ENCODE data around the gene BLOC1S1.

The BLOC1S1 gene

DNA sequence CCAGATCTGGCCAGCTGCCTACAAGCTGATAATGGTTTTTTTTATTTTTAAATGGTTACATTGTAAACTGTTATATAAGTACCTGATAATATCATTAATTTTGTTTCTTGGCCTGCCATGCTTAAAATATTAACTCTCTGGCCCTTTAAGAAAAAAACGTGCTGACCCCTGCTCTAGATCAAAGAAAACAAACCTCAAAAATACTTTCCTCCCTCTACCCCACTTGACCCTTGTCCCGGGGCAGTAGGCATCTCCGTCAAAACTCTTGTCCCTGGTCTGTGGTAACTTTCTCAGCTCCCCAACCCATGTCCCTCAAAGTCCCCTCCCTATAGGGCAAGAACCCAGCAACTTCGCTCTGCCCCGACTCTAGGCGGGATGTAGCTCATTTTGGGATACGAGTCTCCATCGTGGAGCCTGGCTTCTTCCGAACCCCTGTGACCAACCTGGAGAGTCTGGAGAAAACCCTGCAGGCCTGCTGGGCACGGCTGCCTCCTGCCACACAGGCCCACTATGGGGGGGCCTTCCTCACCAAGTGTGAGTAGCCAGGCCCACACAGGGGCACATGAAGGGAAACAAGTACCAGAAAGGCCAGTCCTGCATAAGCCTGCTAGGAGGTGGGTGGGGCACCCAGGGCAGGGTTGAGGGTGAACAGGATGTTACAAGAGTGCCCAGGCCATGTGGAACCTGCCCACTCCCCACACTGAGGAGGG, 7.8 kb downstream of the BLOC1S1 start:
- DNase-seq (ENCODE audit: low spot score) (no peak), ATAC-seq (ENCODE audit: low read depth) (no peak)
- peaks cover 10% of the 10 kb centered on the region for H3K4me1 ChIP-seq (ENCODE audit: insufficient read depth, poor library complexity, severe bottlenecking)
- no peak overlapping the region for H3K4me3 ChIP-seq (ENCODE audit: severe bottlenecking)
- H3K9me3 ChIP-seq (ENCODE audit: severe bottlenecking): no peaks in the 10 kb centered on the region
- no peak for TF ChIP-seq CTCF (IDR thresholded peaks at IDR 0.05; ENCODE audit: poor library complexity, severe bottlenecking)
- H3K27ac ChIP-seq (ENCODE audit: poor library complexity, severe bottlenecking): no peak overlapping the region
- H3K36me3 ChIP-seq (ENCODE audit: low read depth): peaks cover 39% of the 10 kb centered on the region
- H3K27me3 ChIP-seq (ENCODE audit: insufficient read depth, poor library complexity, severe bottlenecking): no peaks in the 10 kb centered on the region

DNA sequence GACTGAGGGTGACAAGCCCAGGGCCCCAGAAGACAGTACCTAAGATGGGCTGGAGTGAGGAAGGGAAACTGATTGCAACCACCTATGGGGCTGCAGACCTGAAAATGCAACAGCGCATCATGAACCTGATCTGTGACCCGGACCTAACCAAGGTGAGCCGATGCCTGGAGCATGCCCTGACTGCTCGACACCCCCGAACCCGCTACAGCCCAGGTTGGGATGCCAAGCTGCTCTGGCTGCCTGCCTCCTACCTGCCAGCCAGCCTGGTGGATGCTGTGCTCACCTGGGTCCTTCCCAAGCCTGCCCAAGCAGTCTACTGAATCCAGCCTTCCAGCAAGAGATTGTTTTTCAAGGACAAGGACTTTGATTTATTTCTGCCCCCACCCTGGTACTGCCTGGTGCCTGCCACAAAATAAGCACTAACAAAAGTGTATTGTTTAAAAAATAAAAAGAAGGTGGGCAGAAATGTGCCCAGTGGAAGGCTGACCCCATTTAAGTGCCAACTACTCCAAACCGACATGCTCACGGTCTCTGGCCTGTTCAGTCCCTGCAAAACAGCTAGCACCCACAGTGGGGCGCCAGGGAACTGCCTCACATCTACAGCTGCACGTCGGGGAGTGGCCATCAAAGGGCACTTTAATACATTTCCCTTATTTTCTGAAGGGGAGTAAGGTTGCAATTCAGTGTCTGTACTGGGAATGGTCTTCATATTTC, 8.5 kb downstream of the BLOC1S1 start:
- H3K4me1 ChIP-seq (ENCODE audit: insufficient read depth, poor library complexity, severe bottlenecking): peaks cover 10% of the 10 kb centered on the region
- H3K27ac ChIP-seq (ENCODE audit: poor library complexity, severe bottlenecking): no peak overlapping the region
- peaks cover 39% of the 10 kb centered on the region for H3K36me3 ChIP-seq (ENCODE audit: low read depth)
- ATAC-seq (ENCODE audit: low read depth) (no peak), DNase-seq (ENCODE audit: low spot score) (no peak)
- no peaks in the 10 kb centered on the region for H3K27me3 ChIP-seq (ENCODE audit: insufficient read depth, poor library complexity, severe bottlenecking)
- peak; percentile 55 for TF ChIP-seq CTCF (IDR thresholded peaks at IDR 0.05; ENCODE audit: poor library complexity, severe bottlenecking)
- no peak overlapping the region for H3K4me3 ChIP-seq (ENCODE audit: severe bottlenecking)
- H3K9me3 ChIP-seq (ENCODE audit: severe bottlenecking): no peaks in the 10 kb centered on the region

GRCh38 chr12:55724940-55725309, 9.1 kb downstream of the BLOC1S1 start:
- ATAC-seq (ENCODE audit: low read depth): no peak
- H3K4me3 ChIP-seq (ENCODE audit: severe bottlenecking): no peak overlapping the region
- no peak for DNase-seq (ENCODE audit: low spot score)
- H3K27me3 ChIP-seq (ENCODE audit: insufficient read depth, poor library complexity, severe bottlenecking): no peaks in the 10 kb centered on the region
- H3K4me1 ChIP-seq (ENCODE audit: insufficient read depth, poor library complexity, severe bottlenecking): peaks cover 10% of the 10 kb centered on the region
- H3K27ac ChIP-seq (ENCODE audit: poor library complexity, severe bottlenecking): no peak overlapping the region
- H3K9me3 ChIP-seq (ENCODE audit: severe bottlenecking): no peaks in the 10 kb centered on the region
- peaks cover 39% of the 10 kb centered on the region for H3K36me3 ChIP-seq (ENCODE audit: low read depth)
- TF ChIP-seq CTCF (IDR thresholded peaks at IDR 0.05; ENCODE audit: poor library complexity, severe bottlenecking): peak; percentile 27

DNA sequence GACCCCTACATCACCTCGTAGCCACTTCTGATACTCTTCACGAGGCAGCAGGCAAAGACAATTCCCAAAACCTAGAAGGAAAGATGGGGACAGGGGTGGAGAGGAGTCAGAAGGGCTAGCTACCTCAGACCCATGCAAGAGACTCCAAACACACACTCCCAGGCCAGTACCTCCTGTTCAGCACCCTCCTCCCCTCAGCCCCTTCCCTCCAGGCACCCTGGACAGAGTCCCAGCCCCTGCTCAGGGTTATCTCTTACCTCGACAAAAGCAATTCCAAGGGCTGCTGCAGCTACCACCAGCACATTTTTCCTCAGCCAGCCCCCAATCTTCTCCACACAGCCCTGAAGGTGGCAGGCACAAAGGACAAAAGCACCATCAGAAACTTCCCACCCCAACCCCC, 9.7 kb downstream of the BLOC1S1 start:
- DNase-seq (ENCODE audit: low spot score) (no peak), ATAC-seq (ENCODE audit: low read depth) (no peak)
- Histone ChIP-seq H3K9me3 (ENCODE audit: severe bottlenecking) (no peaks in the 10 kb centered on the region), H3K27me3 (ENCODE audit: insufficient read depth, poor library complexity, severe bottlenecking) (no peaks in the 10 kb centered on the region), H3K27ac (ENCODE audit: poor library complexity, severe bottlenecking) (peak overlapping the region; percentile 95), H3K36me3 (ENCODE audit: low read depth) (peaks cover 39% of the 10 kb centered on the region), H3K4me1 (ENCODE audit: insufficient read depth, poor library complexity, severe bottlenecking) (peaks cover 10% of the 10 kb centered on the region), H3K4me3 (ENCODE audit: severe bottlenecking) (no peak overlapping the region)
- TF ChIP-seq CTCF (IDR thresholded peaks at IDR 0.05; ENCODE audit: poor library complexity, severe bottlenecking): no peak

DNA sequence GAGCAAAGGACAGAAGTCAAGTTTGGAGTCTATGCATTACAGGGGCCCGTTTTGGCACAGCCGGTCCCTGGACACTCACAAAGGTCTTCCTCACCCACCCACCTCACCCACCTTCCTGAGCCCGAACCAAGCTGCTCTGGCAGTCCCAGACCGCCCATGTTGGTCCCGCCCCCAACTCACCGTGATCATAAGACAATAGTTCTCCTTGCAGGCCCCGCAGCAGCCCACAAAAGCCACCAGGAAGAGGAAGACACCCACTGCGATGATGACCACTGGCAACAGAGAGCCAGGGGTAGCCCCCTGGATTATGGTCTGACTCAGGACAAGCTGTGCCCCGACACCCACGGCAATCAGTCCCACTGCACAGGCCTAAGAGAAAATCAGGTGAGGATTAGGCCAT, 11.1 kb downstream of the BLOC1S1 start:
- H3K27me3 ChIP-seq (ENCODE audit: insufficient read depth, poor library complexity, severe bottlenecking): no peaks in the 10 kb centered on the region
- H3K36me3 ChIP-seq (ENCODE audit: low read depth): peaks cover 39% of the 10 kb centered on the region
- ATAC-seq (ENCODE audit: low read depth) (no peak), DNase-seq (ENCODE audit: low spot score) (no peak)
- peak overlapping the region; percentile 95 for H3K27ac ChIP-seq (ENCODE audit: poor library complexity, severe bottlenecking)
- peaks cover 14% of the 10 kb centered on the region for H3K4me1 ChIP-seq (ENCODE audit: insufficient read depth, poor library complexity, severe bottlenecking)
- no peaks in the 10 kb centered on the region for H3K9me3 ChIP-seq (ENCODE audit: severe bottlenecking)
- no peak for TF ChIP-seq CTCF (IDR thresholded peaks at IDR 0.05; ENCODE audit: poor library complexity, severe bottlenecking)
- peak overlapping the region; percentile 74 for H3K4me3 ChIP-seq (ENCODE audit: severe bottlenecking)
